Activated T-helper 1 cell treated with anti-CD3 and anti-CD28 coated beads, Interleukin-12 subunit alpha, Interleukin-12 subunit beta, Interleukin-2, Interleukin-4 antibody, amounts not matched to agents 30 ng/mL and 10 ng/mL and 1 ng/mL, durations not matched to agents 14 hours and 24 hours and 36 hours (primary cell): ENCODE data around the gene STRADA. TPM values are rescaled to one million over a fixed set of nuclear protein-coding genes. Genes with fewer than 3 reads are reported as not detected.

ENCODE experiments used
- DNase-seq: peaks from one replicate; pipeline ENCODE4 v3.0.0; 2021; ENCODE audit warnings: low spot score
- H3K27ac Mint-ChIP-seq: one replicate; pipeline ENCODE4 v1.8.0; 2021; ENCODE audit warnings: mild to moderate bottlenecking, mixed read lengths
- H3K27me3 Mint-ChIP-seq: one replicate; pipeline ENCODE4 v1.8.0; 2022; ENCODE audit warnings: mild to moderate bottlenecking, moderate library complexity, mixed read lengths; ENCODE audit not compliant: insufficient read depth
- H3K36me3 Mint-ChIP-seq: one replicate; pipeline ENCODE4 v1.8.0; 2021; ENCODE audit warnings: low read depth, mixed read lengths
- H3K4me1 Mint-ChIP-seq: one replicate; pipeline ENCODE4 v1.8.0; 2021; ENCODE audit warnings: low read depth, mixed read lengths
- H3K4me3 Mint-ChIP-seq: one replicate; pipeline ENCODE4 v1.8.0; 2021; ENCODE audit warnings: mild to moderate bottlenecking, moderate library complexity, mixed read lengths
- H3K9me3 Mint-ChIP-seq: one replicate; pipeline ENCODE4 v1.8.0; 2021; ENCODE audit warnings: mixed read lengths
- intact Hi-C: fragments of 100-400 bp; cut with micrococcal nuclease; formaldehyde crosslinking; loops from one replicate; pipeline ENCODE4 v1.15.1; 2024
- total RNA-seq: library from RNA; stranded (reverse); gene quantifications from 2 replicates; pipeline ENCODE4 v1.2.3, GENCODE V29; 2022

Gene STRADA
- total RNA-seq, 1 donor from 2014 or later: 59.1 TPM

DNA sequence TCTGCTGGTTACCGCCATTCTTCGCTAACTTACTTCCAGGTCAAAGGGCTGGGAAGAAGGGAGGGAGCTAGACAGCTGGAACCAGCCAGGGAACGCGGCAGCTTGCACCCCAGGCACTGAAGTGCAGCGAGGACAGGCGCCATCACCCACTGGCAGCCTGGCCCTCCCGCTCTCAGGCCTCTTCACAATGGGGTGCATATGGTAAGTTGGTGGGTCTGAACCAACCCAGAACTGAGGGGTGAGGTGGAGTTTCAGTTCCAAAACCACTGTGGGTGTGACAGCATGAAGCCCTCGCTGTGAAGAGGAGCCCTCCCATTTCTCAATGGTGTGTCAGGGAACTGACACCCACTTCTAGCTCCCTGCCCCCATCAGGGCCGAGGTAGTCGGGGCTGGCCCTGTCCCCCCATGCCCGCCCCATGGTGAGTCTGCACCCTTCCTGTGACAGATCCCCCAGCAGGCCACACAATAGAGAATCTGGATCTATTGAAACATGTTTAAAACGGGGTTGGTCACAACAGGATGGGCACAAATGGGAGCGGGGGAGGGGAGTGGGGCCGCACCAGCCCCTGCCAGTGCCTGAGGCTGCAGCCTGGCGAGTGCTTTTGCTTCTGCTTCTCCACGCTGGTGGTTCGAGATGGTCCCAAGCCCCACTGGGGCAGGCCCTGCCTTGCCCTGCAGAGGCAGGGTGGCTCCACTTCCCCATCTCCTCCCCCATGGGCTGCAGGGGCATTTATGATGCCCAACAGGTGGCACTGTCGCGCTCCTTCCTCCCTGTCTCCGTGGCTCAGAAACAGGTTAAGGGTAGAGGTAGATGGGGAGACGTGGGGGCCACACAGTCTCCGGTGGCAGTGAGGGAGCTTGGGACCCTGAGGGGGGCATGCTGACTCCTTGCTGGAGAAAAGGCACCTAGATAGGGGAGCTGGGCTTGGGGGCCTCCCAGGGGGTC, 44.0 kb downstream of the STRADA start:
- Mint-ChIP-seq H3K36me3 (peaks cover 29% of the 10 kb centered on the region), H3K27me3 (no peaks in the 10 kb centered on the region), H3K27ac (peak overlapping the region; percentile 96), H3K4me1 (peaks cover 53% of the 10 kb centered on the region), H3K9me3 (no peaks in the 10 kb centered on the region), H3K4me3 (peak overlapping the region; percentile 96)
- DNase-seq: peak; percentile 76
- intact Hi-C loops: loop anchor here (1.0 to 2.0 kb wide), 6 partner anchors 13 to 273 kb away; partner anchors contain the start of genes CCDC47, FTSJ3, MAP3K3 and PSMC5

DNA sequence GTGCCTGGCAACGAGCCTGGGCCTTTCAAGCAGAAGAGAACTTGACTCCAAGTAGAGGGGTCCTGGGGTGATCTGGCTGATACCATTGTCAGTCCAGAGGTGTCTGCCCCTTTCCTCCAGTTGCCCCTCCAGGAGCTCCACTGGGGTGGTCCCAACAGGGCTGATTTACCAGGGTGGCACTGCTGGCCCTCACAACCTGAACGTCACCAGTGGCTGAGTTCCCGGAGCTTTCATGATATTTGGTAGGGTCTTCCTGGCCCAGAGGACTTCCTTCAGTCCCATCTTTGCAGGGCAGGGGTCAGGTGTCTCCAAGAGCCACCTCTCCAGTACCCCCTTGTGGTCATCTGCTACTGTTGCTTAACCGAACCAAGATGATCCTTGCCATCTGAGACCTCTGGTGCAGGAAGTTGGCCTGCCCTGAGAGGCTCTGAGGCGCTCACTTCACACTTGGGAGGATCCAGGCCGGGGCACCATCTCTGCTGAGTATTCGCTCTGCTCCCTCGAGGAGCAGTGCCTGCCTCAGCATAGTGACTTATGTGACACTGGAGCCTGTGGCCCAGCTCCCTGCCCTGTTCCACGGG, 45.1 kb downstream of the STRADA start:
- intact Hi-C loops: loop anchor here (2.0 kb wide), 1 partner anchor 272 kb away; no protein-coding TSS in a partner anchor
- Mint-ChIP-seq H3K27me3 (no peaks in the 10 kb centered on the region), H3K4me3 (peak overlapping the region; percentile 96), H3K36me3 (peaks cover 33% of the 10 kb centered on the region), H3K9me3 (no peaks in the 10 kb centered on the region), H3K4me1 (peaks cover 42% of the 10 kb centered on the region), H3K27ac (peak overlapping the region; percentile 96)
- DNase-seq: no peak

DNA sequence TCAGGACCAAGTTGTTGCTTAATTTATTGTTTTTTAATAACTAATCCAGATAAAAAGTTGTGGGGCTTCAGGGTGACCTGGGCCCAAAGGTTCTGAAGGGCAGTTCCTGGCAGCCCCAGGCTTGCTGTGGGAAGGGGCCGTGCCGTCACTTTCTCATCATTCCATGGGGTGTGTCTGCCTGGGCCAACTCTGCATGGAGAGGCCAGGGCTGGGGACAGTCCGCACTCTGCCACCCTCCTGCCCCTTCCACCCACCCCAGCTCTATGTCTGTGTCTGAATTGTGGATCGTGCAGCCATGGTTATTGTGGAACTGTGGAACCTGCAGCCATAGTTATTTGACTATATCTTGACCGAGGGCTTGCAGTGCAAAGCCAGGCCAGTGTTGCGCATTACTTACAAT, 45.7 kb downstream of the STRADA start:
- peak overlapping the region; percentile 96 for H3K4me3 Mint-ChIP-seq
- DNase-seq: no peak

DNA sequence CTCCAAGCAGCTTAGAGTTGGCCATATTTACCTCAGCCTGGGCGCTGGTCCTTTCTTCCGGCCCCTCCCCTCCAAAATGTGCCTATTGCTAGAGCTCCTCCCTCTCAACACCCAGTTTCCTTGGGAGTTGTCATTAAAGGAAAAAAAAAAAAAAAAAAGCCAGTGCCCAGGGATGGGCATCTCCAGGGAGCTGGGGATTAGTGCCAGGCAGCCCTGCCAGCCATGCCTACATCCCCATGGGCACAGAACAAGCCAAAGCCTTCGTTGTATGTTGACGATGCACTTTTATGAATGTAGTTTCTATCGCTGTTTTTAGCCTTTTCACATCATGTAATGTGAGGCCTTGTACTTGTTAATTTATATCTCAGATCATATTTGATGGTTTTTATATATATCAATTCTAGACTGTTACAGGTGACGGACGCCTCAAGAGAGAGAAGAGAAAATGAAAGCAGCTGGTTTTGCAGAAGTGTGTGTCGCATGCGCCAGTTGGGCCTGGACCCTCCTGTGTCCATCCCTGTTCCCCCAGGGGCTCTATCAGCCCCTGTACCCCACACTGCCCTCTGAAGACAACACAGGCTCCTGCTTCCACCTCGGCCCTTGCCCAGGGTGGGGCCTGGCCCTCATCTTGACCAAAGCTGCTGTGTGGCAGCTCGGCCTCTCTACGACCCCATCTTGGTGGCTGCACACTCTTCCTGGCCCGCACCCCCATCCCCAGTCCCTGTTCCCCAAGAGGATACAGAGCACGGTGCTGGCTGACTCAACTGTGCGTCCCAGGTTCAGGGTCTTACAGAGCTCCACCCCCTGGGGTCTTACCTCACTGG, 46.4 kb downstream of the STRADA start:
- intact Hi-C loops: no loop called here
- Mint-ChIP-seq H3K9me3 (no peaks in the 10 kb centered on the region), H3K4me3 (peak overlapping the region; percentile 96), H3K36me3 (peaks cover 37% of the 10 kb centered on the region), H3K27me3 (no peaks in the 10 kb centered on the region), H3K4me1 (peaks cover 37% of the 10 kb centered on the region), H3K27ac (peak overlapping the region; percentile 55)
- no peak for DNase-seq

More for the DNA sequence above, 45.7 kb downstream of the STRADA start:
- intact Hi-C loops: loop anchor here (2.0 kb wide), 1 partner anchor 271 kb away; no protein-coding TSS in a partner anchor
- Mint-ChIP-seq H3K9me3 (no peaks in the 10 kb centered on the region), H3K27ac (peak overlapping the region; percentile 96), H3K36me3 (peaks cover 33% of the 10 kb centered on the region), H3K27me3 (no peaks in the 10 kb centered on the region), H3K4me1 (peaks cover 37% of the 10 kb centered on the region)

DNA sequence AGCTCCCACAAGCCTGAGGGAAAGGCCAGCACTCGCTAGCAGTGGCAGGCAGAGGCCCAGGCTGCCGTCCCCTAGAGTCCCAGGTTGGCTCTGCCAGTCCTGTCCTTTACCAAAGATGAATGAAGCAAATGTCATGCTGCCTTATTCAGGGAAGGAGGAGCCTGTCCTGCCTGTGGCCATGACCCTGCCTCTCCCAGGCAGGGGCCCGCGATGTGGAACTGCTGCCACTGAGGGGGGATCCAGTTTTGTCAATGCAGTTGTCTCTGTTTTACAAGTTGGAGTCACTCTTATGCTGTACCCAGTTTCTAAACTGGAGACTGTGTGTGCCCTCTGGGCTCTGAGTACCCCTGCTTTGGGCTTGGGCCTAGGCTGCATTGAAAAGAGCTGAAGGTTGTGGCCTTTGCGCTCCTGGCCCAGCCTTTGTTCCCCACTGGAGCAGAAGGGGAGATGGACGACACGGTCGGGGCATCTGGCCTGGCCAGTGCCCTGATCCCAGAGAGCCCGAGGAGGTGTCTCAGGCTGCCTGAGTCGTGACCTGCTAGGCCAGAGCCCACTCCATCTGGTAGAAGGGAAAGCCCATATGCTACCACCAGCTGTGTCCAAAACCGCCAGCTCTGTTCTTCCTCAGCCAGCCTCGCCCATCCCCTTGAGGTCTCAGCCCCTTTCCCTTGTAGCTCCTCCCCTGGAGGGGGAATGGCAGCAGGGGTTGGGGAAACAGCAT, 47.2 kb downstream of the STRADA start:
- intact Hi-C loops: no loop called here
- no peak overlapping the region for H3K4me3 Mint-ChIP-seq
- no peaks in the 10 kb centered on the region for H3K9me3 Mint-ChIP-seq
- H3K27me3 Mint-ChIP-seq: no peaks in the 10 kb centered on the region
- no peak for DNase-seq
- H3K4me1 Mint-ChIP-seq: peaks cover 37% of the 10 kb centered on the region
- peaks cover 37% of the 10 kb centered on the region for H3K36me3 Mint-ChIP-seq
- H3K27ac Mint-ChIP-seq: peak overlapping the region; percentile 55

DNA sequence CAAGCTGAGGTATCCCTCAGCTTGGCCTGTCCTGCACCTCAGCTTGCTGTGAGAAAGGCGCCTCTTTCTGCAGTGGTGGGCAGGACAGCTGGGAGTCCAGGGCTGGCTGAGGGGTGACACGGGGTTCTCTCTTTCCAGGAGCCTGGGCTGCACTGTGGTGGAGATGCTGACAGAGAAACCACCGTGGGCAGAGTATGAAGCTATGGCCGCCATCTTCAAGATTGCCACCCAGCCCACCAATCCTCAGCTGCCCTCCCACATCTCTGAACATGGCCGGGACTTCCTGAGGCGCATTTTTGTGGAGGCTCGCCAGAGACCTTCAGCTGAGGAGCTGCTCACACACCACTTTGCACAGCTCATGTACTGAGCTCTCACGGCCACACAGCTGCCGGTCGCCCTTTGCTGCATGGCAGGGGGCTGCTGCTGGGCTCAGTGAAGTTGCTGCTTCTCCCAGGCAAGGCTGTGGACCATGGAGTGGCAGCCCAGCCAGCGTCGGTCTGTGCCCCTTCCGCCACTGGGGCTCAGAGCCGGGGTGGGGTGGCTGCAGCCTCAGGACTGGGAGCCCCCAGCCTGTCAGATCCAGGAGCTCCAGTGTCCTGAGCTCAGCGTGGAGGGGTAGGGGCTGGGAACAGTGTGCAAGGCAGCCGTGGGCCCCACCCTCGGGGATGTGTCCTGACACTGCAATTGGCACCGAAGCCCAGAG, 48.0 kb downstream of the STRADA start:
- no peaks in the 10 kb centered on the region for H3K9me3 Mint-ChIP-seq
- intact Hi-C loops: no loop called here
- H3K36me3 Mint-ChIP-seq: peaks cover 40% of the 10 kb centered on the region
- peaks cover 37% of the 10 kb centered on the region for H3K4me1 Mint-ChIP-seq
- no peaks in the 10 kb centered on the region for H3K27me3 Mint-ChIP-seq
- H3K4me3 Mint-ChIP-seq: no peak overlapping the region
- DNase-seq: no peak
- H3K27ac Mint-ChIP-seq: peak overlapping the region; percentile 55

DNA sequence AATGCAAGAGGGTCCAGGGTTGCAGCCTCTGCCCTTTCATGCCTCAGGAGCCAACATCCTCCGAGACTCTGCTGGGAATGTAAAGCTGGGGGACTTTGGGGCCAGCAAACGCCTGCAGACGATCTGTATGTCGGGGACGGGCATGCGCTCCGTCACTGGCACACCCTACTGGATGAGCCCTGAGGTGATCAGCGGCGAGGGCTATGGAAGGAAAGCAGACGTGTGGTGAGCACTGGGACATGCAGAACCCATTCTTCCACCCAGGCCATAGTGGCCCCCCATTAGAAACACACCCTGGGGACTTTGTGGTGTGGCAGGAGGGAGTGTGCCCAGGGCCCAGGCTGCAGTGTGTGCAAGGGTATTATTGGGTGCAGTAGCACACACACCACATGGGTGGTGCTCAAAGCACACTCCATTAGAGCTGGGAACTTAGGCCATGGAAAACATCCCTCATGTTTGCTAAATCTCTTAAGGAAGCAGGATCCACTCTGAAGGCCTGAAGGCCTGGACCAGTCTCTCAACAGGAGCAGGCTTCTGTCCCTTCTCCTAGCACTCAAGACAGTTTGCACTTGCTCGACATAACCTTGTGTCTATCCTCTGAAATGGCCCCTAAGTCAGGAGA, 49.3 kb downstream of the STRADA start:
- no peak for DNase-seq
- Mint-ChIP-seq H3K4me1 (peaks cover 29% of the 10 kb centered on the region), H3K4me3 (no peak overlapping the region), H3K9me3 (no peaks in the 10 kb centered on the region), H3K27ac (peak overlapping the region; percentile 55), H3K36me3 (peaks cover 34% of the 10 kb centered on the region), H3K27me3 (no peaks in the 10 kb centered on the region)
- intact Hi-C loops: no loop called here

DNA sequence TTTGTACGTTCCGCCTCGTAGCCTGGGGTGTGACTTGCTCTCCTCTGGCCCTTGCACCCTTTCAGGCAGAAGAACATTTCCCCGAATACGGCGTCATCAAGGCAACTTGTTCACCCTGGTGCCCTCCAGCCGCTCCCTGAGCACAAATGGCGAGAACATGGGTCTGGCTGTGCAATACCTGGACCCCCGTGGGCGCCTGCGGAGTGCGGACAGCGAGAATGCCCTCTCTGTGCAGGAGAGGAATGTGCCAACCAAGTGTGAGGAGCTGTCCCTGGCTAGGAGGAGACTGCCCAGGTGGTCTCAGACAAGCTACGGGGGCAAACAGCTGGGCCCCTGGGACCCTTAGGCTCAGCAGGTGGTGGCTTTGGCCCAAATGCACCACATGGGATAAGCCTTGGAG, 52.1 kb downstream of the STRADA start:
- Mint-ChIP-seq H3K27me3 (no peaks in the 10 kb centered on the region), H3K27ac (no peak overlapping the region), H3K4me1 (peaks cover 6% of the 10 kb centered on the region), H3K4me3 (no peak overlapping the region), H3K9me3 (no peaks in the 10 kb centered on the region), H3K36me3 (peaks cover 28% of the 10 kb centered on the region)
- no peak for DNase-seq
- intact Hi-C loops: no loop called here

DNA sequence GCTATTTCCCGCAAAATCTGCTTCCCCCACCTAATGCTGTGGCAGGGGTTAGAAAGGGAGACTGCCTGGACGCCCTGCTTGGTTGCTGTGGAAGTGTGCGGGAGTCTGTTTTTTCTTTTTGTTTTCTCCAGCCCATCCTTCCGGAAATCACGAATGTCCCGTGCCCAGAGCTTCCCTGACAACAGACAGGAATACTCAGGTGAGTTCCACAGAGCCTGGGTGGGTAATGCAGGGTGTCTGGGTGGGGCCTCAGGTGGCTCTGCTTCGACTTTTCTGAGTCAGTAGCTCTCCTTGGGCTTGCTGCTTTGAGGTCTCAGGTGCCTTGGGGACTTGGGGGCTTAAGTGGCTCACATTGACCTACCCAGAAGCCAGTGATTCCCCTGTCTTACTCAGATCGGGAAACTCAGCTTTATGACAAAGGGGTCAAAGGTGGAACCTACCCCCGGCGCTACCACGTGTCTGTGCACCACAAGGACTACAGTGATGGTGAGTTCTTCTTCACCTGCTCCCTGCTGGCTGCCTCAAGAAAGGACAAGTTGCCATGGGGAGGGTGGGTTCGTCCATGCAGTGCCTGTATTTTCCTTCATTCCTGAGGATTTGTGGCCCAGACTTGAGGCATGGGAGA, 53.1 kb downstream of the STRADA start:
- DNase-seq: no peak
- H3K36me3 Mint-ChIP-seq: peaks cover 31% of the 10 kb centered on the region
- intact Hi-C loops: no loop called here
- H3K4me3 Mint-ChIP-seq: no peak overlapping the region
- no peak overlapping the region for H3K27ac Mint-ChIP-seq
- H3K9me3 Mint-ChIP-seq: no peaks in the 10 kb centered on the region
- H3K27me3 Mint-ChIP-seq: no peaks in the 10 kb centered on the region
- H3K4me1 Mint-ChIP-seq: peaks cover 6% of the 10 kb centered on the region

DNA sequence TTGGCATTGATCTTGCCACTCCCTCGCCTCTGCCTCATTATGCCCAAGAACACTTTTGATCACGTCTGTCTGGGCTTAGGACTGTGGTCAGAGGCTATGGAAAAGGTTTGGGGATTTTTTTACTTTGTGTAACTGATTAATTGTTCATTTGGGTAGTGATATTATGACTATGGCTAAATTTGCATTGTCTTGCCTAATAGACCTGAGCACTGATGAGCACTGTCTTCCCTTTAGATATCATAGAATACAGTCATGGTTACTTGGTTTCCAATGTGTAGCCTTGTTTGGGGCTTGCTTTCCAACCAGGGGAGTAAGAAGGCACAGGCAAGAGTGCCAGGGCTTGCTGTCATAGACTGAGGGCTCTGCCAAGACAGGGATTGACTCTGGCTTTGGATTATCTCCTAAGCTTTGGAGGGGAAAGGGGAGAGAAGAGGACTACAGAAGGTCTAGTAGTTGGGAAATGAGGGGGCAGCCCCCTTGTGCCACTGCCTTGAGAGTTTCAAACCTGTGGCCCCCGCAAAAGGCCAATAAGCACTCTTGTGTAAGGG, 55.4 kb downstream of the STRADA start:
- H3K9me3 Mint-ChIP-seq: no peaks in the 10 kb centered on the region
- DNase-seq: no peak
- H3K36me3 Mint-ChIP-seq: peaks cover 32% of the 10 kb centered on the region
- no peaks in the 10 kb centered on the region for H3K4me1 Mint-ChIP-seq
- no peaks in the 10 kb centered on the region for H3K27me3 Mint-ChIP-seq
- no peak overlapping the region for H3K4me3 Mint-ChIP-seq
- peak overlapping the region; percentile 74 for H3K27ac Mint-ChIP-seq
- intact Hi-C loops: no loop called here

DNA sequence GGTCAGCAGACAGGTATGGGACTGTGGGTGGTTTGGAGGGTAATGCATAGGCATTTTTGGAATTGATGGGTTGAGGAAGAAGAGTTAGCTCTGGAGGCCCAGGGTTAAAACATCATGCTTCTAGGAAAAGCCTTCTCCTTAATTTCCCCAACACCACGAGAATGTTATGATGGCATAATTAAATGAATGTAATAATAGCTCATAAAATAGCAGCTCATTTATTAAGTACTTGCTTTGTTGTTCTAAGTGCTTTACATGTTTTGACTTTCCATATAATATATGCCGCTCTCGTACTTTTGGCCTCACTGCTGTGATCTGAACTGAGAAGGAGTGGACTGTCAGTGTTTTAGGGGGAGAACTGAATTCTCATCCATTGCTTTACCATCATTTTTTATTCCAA, 56.0 kb downstream of the STRADA start:
- intact Hi-C loops: no loop called here
- peaks cover 28% of the 10 kb centered on the region for H3K36me3 Mint-ChIP-seq
- DNase-seq: no peak
- no peak overlapping the region for H3K27ac Mint-ChIP-seq
- no peaks in the 10 kb centered on the region for H3K4me1 Mint-ChIP-seq
- H3K4me3 Mint-ChIP-seq: no peak overlapping the region
- no peaks in the 10 kb centered on the region for H3K9me3 Mint-ChIP-seq
- no peaks in the 10 kb centered on the region for H3K27me3 Mint-ChIP-seq
